ENCODE data around the gene CPEB4. TPM values are rescaled to one million over a fixed set of nuclear protein-coding genes. Genes with fewer than 3 reads are reported as not detected.

CPEB4 gene
- polyA plus RNA-seq, 1 experiment = 21.3 TPM

DNA sequence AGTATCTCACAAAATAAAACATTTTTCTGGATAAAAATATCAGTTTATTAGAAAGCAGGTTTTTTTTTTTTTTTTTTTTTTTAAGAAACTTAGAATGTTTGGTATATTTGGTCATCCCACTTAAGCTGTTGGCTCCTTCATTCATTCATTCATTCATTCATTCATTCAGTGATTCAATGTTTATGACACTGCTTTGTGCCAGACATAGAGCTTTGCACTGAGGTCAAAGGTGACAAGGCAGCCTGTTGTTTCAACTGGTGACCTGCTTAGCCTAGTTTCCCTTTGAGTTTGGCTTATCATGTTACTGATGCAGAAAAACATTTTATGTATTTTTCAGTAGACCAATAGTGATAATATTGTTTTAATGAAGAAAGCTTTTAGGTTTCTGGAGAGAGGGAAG lies 23.5 kb downstream of the CPEB4 start:
- ChIA-PET CTCF (interaction anchor here (4.8 kb wide), 1 partner anchor 14 kb away, joined by 33 read pairs; no protein-coding TSS in a partner anchor), POLR2A (no interaction called here)
- no peak for DNase-seq (ENCODE audit: low read depth, low spot score)
- Histone ChIP-seq H3K27ac (ENCODE audit: low read depth, low read length) (no peak overlapping the region), H3K27me3 (ENCODE audit: control insufficient read depth, insufficient read depth, low read length) (no peaks in the 10 kb centered on the region), H3K9me3 (ENCODE audit: control insufficient read depth, insufficient read depth, low read length) (no peaks in the 10 kb centered on the region), H3K4me3 (ENCODE audit: low read depth, low read length) (no peak overlapping the region)
- TF ChIP-seq, protein P1, sequence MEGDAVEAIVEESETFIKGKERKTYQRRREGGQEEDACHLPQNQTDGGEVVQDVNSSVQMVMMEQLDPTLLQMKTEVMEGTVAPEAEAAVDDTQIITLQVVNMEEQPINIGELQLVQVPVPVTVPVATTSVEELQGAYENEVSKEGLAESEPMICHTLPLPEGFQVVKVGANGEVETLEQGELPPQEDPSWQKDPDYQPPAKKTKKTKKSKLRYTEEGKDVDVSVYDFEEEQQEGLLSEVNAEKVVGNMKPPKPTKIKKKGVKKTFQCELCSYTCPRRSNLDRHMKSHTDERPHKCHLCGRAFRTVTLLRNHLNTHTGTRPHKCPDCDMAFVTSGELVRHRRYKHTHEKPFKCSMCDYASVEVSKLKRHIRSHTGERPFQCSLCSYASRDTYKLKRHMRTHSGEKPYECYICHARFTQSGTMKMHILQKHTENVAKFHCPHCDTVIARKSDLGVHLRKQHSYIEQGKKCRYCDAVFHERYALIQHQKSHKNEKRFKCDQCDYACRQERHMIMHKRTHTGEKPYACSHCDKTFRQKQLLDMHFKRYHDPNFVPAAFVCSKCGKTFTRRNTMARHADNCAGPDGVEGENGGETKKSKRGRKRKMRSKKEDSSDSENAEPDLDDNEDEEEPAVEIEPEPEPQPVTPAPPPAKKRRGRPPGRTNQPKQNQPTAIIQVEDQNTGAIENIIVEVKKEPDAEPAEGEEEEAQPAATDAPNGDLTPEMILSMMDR (IDR thresholded peaks at IDR 0.05; ENCODE audit: low read depth, low read length) = no peak

- H3K27me3 ChIP-seq (ENCODE audit: control insufficient read depth, insufficient read depth, low read length) = no peaks in the 10 kb centered on the region
- H3K27ac ChIP-seq (ENCODE audit: low read depth, low read length) = no peak overlapping the region
- ChIA-PET CTCF (interaction anchor here (4.8 kb wide), 1 partner anchor 11 kb away, joined by 33 read pairs; no protein-coding TSS in a partner anchor), POLR2A (interaction anchor here (0.5 to 0.6 kb wide), 2 partner anchors 21 to 1148 kb away, joined by 3 to 6 read pairs; no protein-coding TSS in a partner anchor)
- no peaks in the 10 kb centered on the region for H3K9me3 ChIP-seq (ENCODE audit: control insufficient read depth, insufficient read depth, low read length)
- DNase-seq (ENCODE audit: low read depth, low spot score) = no peak
- no peak overlapping the region for H3K4me3 ChIP-seq (ENCODE audit: low read depth, low read length)
- TF ChIP-seq, protein P1 (IDR thresholded peaks at IDR 0.05; ENCODE audit: low read depth, low read length) = no peak
Observed at GRCh38 chr5:173913686-173914321, 25.7 kb downstream of the CPEB4 start.

GRCh38 chr5:173915310-173916014 lies 27.3 kb downstream of the CPEB4 start:
- CTCF ChIA-PET = interaction anchor here (1.2 to 4.8 kb wide), 3 partner anchors 10 to 300 kb away, joined by 3 to 33 read pairs (median 4); partner anchors contain the start of gene BOD1

DNA sequence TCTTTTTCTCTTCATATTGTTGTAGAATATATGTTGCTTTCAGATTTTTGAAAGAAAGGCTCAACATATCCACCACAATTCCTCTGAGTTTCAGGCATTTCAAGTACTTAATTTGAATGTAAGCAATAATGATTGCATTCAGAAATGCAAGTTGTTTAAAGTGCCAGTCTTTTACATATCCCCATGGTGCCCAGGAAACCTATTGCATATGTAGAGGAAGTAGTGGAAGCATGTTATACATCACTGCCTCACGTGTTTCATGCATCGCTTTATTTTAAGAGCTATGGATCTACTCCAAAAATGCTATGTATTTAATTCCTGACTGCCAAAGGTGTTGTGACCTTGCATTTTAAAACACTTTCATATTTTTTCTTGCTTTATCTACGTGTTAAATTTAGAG lies 28.1 kb downstream of the CPEB4 start:
- Histone ChIP-seq H3K9me3 (ENCODE audit: control insufficient read depth, insufficient read depth, low read length) (no peaks in the 10 kb centered on the region), H3K27me3 (ENCODE audit: control insufficient read depth, insufficient read depth, low read length) (no peaks in the 10 kb centered on the region), H3K4me3 (ENCODE audit: low read depth, low read length) (no peak overlapping the region), H3K27ac (ENCODE audit: low read depth, low read length) (no peak overlapping the region)
- no peak for DNase-seq (ENCODE audit: low read depth, low spot score)
- TF ChIP-seq, protein P1 (IDR thresholded peaks at IDR 0.05; ENCODE audit: low read depth, low read length) = no peak
- CTCF ChIA-PET = interaction anchor here (0.7 kb wide), 1 partner anchor 9 kb away, joined by 8 read pairs; no protein-coding TSS in a partner anchor
- POLR2A ChIA-PET = no interaction called here

More at GRCh38 chr5:173915310-173916014, 27.3 kb downstream of the CPEB4 start:
- Histone ChIP-seq H3K4me3 (ENCODE audit: low read depth, low read length) (no peak overlapping the region), H3K27ac (ENCODE audit: low read depth, low read length) (no peak overlapping the region), H3K27me3 (ENCODE audit: control insufficient read depth, insufficient read depth, low read length) (no peaks in the 10 kb centered on the region), H3K9me3 (ENCODE audit: control insufficient read depth, insufficient read depth, low read length) (no peaks in the 10 kb centered on the region)
- TF ChIP-seq, protein P1 (IDR thresholded peaks at IDR 0.05; ENCODE audit: low read depth, low read length) = no peak
- no peak for DNase-seq (ENCODE audit: low read depth, low spot score)
- POLR2A ChIA-PET = no interaction called here
